Thyroid gland (tissue), 4 donors: Measurements from ENCODE around the gene GCLC.

Source experiments
- CTCF ChIP-seq, 6 experiments: fragments of 200-600 bp in 3 of 6; fragments of 450-650 bp in 3 of 6; sonication (generic) in 3 of 6; IDR thresholded peaks; one replicate each; pipeline ENCODE4 v1.5.1; 2016 to 2019; ENCODE audit warnings: antibody characterized with exemption in 6 of 6, mild to moderate bottlenecking in 2 of 6, inconsistent platforms in 1 of 6, moderate library complexity in 1 of 6
- POLR2A ChIP-seq, 2 donors: fragments of 450-650 bp; IDR thresholded peaks; one replicate each; pipeline ENCODE4 v1.6.1; 2017; ENCODE audit warnings: antibody characterized with exemption in 2 of 2, mild to moderate bottlenecking in 2 of 2, moderate library complexity in 1 of 2

- TF ChIP-seq POLR2A (IDR thresholded peaks at IDR 0.05) (no peak), CTCF (IDR thresholded peaks at IDR 0.05) (no peak)
Observed at GRCh38 chr6:53451165-53451564, 93.7 kb downstream of the GCLC start.
